GM23248 (cell line): ENCODE measurements around the gene PPT2.

Experiments
- EZH2 ChIP-seq: fragments of 200-600 bp; sonication (generic); IDR thresholded peaks from 2 replicates; pipeline ENCODE4 v1.6.1; 2018; ENCODE audit warnings: antibody characterized with exemption, mild to moderate bottlenecking; ENCODE audit not compliant: insufficient read depth, poor library complexity, severe bottlenecking
- EZH2phosphoT487 ChIP-seq: fragments of 200-600 bp; sonication (generic); IDR thresholded peaks from 2 replicates; pipeline ENCODE4 v1.6.1; 2018; ENCODE audit warnings: antibody characterized with exemption, moderate library complexity, mild to moderate bottlenecking, low read depth; ENCODE audit not compliant: insufficient read depth

DNA sequence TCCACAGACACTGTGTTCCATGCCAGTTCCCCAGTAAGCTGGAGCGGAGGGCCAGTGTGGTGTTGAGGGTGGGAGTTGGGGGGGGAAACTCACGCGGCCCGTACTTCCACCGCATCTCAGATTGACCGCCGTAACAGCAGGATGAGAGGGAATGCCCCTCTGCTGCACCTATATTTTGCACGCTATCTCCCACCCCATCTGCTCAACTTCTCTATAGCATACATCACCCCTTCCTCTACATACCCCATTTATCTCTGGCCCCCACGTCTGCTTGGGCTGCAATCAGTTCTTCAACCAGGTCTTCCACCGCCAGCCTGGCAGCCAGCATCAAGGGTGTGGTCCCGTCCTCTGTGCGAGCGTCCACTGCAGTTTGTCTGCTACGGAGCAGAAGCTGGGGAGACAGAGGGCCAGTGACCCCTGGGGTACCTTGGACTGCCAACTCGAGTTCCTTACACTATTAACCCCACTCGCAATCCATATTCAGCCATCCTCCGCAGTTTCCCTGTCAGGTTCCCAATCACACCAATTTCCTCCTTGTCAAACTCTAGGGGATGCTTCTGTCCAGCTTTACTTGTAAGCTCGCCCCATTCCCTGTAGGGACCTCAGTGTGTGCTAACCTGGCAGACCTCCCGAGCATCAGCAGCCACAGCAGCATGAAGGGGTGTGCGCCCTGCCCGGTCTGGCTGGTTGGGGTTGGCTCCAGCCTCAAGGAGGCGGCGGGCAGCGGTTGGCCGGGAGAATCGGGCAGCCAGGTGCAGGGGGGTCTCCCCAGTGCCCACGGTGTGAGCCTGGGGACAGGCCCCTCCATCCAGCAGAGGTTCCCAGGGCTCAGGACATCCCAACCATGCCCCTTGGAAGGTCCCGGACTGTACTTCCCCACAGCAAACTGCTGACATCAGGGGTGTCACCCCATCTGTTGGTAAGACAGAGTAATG, 43.0 kb downstream of the PPT2 start:
- TF ChIP-seq EZH2: no peak
- TF ChIP-seq EZH2phosphoT487: no peak
